GM23338 (cell line): Measurements from ENCODE around the gene TAMM41.

Experiments used
- CTCF ChIP-seq, 2 experiments: fragments of 200-600 bp in 1 of 2; sonication (generic) in 1 of 2; conservative IDR thresholded peaks; 2 replicates each; pipeline versions ENCODE4 v1.5.1 to v1.6.1; 2016 to 2017; ENCODE audit warnings: antibody characterized with exemption in 2 of 2, low read depth in 2 of 2, mild to moderate bottlenecking in 2 of 2, moderate library complexity in 1 of 2
- EZH2 ChIP-seq: fragments of 200-600 bp; sonication (generic); IDR thresholded peaks from one replicate; pipeline ENCODE4 v1.8.0; 2017; ENCODE audit warnings: antibody characterized with exemption, mild to moderate bottlenecking, low read depth; ENCODE audit not compliant: unreplicated experiment
- EZH2phosphoT487 ChIP-seq: fragments of 200-600 bp; sonication (generic); IDR thresholded peaks from one replicate; pipeline ENCODE4 v1.8.1; 2018; ENCODE audit warnings: antibody characterized with exemption; ENCODE audit not compliant: unreplicated experiment
- POLR2AphosphoS5 ChIP-seq: IDR thresholded peaks from 2 replicates; pipeline ENCODE4 v1.6.1; 2016; ENCODE audit warnings: antibody characterized with exemption, low read depth
- STAT1 ChIP-seq: IDR thresholded peaks from one replicate; pipeline ENCODE4 v1.6.1; 2016; ENCODE audit warnings: antibody characterized with exemption; ENCODE audit not compliant: unreplicated experiment

GRCh38 chr3:11757929-11758328, 88.8 kb downstream of the TAMM41 start:
- no peak for TF ChIP-seq CTCF (conservative IDR thresholded peaks at IDR 0.05; ENCODE audit: low read depth in 2 of 2)
- TF ChIP-seq EZH2phosphoT487, result no peak
- TF ChIP-seq STAT1, result no peak
- TF ChIP-seq EZH2, result no peak
- no peak for TF ChIP-seq POLR2AphosphoS5
